PFSK-1 (cell line): ENCODE results near the gene ACOT7.

Experiments
- POLR2AphosphoS5 ChIP-seq: IDR thresholded peaks from 2 replicates; pipeline ENCODE4 v1.6.1; 2012; ENCODE audit warnings: low read depth, mild to moderate bottlenecking, control low read depth, low read length, moderate library complexity
- SIN3A ChIP-seq: IDR thresholded peaks from 2 replicates; pipeline ENCODE4 v1.6.1; 2012; ENCODE audit warnings: mild to moderate bottlenecking, low read length, moderate library complexity, borderline replicate concordance; ENCODE audit not compliant: insufficient read depth
- TAF1 ChIP-seq: IDR thresholded peaks from 2 replicates; pipeline ENCODE4 v1.6.1; 2012; ENCODE audit warnings: low read length, control low read depth, borderline replicate concordance; ENCODE audit not compliant: insufficient read depth

GRCh38 chr1:6309564-6309963 lies 84.0 kb downstream of the ACOT7 start:
- TF ChIP-seq POLR2AphosphoS5 (no peak), SIN3A (no peak), TAF1 (no peak)
